Measurements from ENCODE around the gene LGALS3. TPM values are rescaled to one million over a fixed set of nuclear protein-coding genes. Genes with fewer than 3 reads are reported as not detected.
A peak's percentile ranks its signal among the peaks of the same experiment; 100 is the strongest.

Gene LGALS3
- total RNA-seq, 2 donors from 2014 or later, result 195 to 237 TPM

DNA sequence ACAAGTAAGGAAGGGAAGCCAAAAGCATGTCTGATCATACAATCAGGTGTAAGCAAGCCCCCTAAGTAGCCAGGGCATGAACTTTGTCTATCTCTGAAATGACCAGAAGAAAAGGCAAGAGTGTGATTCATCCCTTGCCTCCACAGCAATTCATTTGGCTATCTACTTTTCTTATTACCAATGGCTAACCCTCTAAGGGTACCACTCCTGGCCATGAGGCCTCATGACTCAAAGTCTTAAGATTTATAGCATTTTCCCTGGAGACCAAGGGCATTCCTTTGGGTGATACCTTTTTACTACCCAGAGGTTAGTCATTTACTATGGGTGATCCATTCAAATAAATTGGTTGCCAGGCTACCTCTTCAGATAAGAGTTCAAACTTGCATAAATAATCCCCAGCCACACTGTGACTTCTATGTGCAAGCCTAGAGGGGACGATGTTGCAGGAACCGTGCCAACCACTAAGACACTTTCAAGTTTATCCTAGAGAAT lies 1.5 kb upstream of the LGALS3 start:
- Histone ChIP-seq H3K4me1 (ENCODE audit: control insufficient read depth in 1 of 2, low read depth in 2 of 2) (peaks cover 6 to 64% of the 10 kb centered on the region in 2 donors), H3K4me3 (no peak overlapping the region), H3K36me3 (no peaks in the 10 kb centered on the region), H3K27ac (no peak overlapping the region), H3K9me3 (no peaks in the 10 kb centered on the region), H3K27me3 (replicated peaks; ENCODE audit: insufficient read depth) (no peaks in the 10 kb centered on the region)
- DNase-seq (ENCODE audit: low spot score) (no peak), ATAC-seq (ENCODE audit: insufficient number of reproducible peaks, low FRiP score, low read depth) (no peak)
- TF ChIP-seq, protein P1, sequence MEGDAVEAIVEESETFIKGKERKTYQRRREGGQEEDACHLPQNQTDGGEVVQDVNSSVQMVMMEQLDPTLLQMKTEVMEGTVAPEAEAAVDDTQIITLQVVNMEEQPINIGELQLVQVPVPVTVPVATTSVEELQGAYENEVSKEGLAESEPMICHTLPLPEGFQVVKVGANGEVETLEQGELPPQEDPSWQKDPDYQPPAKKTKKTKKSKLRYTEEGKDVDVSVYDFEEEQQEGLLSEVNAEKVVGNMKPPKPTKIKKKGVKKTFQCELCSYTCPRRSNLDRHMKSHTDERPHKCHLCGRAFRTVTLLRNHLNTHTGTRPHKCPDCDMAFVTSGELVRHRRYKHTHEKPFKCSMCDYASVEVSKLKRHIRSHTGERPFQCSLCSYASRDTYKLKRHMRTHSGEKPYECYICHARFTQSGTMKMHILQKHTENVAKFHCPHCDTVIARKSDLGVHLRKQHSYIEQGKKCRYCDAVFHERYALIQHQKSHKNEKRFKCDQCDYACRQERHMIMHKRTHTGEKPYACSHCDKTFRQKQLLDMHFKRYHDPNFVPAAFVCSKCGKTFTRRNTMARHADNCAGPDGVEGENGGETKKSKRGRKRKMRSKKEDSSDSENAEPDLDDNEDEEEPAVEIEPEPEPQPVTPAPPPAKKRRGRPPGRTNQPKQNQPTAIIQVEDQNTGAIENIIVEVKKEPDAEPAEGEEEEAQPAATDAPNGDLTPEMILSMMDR (IDR thresholded peaks at IDR 0.05), result no peak

DNA sequence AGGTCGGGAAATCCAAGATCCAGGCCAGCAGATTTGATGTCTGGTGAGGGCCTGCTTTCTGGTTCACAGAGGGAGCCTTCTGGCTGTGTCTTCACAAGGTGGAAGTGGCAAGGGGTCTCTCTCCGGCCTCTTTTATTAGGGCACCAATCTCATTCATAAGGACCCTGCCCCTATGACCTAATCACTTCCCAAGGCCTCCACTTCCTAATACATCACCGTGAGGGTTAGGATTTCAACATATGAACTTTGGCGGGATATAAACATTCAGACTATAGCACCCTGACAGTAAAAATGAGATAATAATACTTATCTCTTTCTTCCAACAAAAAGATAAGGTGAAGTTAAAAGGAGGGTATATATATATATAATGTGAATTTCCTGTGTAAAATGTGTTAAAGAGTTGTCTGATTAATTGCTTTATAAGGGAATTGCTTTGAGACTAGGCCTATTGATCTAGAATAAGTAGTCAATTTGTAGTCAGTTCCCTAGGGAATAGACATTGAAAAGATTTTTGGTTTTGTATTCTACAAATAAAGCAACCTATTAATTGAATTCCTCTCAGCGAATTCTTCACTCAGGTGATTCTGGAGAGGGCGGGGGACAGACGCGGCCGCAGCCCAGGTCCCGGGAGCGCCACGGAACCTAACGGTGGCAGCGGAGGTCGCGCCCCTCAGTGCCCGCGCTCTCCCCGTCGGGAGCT lies 516 bp upstream of the LGALS3 start:
- ATAC-seq (ENCODE audit: insufficient number of reproducible peaks, low FRiP score, low read depth) (no peak), DNase-seq (ENCODE audit: low spot score) (no peak)
- TF ChIP-seq, protein P1 (IDR thresholded peaks at IDR 0.05), result no peak
- Histone ChIP-seq H3K36me3 (no peaks in the 10 kb centered on the region), H3K9me3 (no peaks in the 10 kb centered on the region), H3K4me3 (peak overlapping the region; percentile 76), H3K27me3 (replicated peaks; ENCODE audit: insufficient read depth) (no peaks in the 10 kb centered on the region), H3K27ac (peak overlapping the region; percentile 89 to 95), H3K4me1 (ENCODE audit: control insufficient read depth in 1 of 2, low read depth in 2 of 2) (peaks cover 9 to 63% of the 10 kb centered on the region in 2 donors)

DNA sequence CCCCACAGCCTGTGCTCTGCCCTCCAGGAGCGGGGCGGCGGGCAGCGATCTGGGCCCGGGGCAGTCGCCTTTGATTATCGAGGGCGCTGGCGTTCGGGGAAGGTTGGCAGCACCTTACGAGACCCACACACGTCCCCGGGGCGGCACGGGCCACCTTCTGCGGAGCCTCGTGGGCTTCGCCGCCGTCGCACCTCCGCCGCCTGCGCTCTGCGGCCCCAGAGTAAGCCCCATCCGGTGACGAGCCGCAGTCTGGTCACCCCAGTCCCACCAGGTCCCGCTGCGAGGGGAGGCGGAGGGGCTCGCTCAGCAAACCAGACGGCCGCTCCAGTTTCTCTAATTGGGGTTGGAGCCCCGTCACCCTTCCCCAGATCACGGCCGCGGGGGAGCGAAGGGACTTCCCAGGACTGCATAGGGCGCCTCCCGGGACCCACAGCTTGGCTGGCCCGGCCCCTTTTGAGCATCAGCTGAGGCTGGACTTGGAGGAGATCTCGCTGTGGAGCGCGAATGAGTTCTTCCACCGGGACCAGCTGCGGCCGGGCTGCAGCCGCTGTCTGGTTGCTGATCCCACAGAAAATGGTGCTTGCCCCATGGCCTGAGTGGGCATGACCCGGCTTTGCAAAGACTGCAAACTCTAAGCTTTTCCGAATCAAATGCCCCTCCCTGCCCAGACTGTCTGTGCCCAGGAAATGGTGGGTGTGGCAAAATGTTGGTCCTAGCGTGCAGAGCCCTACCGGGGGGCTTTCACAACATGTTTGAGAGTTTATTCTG lies 560 bp downstream of the LGALS3 start:
- ATAC-seq (ENCODE audit: insufficient number of reproducible peaks, low FRiP score, low read depth), result peak; percentile 34

DNA sequence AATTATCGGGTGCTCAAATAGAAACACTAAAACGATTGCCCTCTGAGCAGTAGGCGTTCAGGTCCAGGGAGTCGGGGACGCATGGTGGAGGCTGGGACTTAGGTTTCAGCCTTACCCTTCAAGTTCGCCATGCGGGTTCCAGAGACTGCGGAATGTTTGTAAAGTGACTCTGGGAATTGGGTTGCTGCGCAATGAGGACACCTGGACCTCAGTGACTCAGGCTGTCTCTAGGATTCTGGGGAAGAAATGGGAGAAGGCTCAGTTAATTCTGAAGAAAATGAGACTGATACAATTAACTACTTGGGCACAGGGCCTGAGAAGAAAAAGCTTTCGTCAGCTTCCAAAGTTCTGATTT lies 1.1 kb downstream of the LGALS3 start:
- ATAC-seq (ENCODE audit: insufficient number of reproducible peaks, low FRiP score, low read depth), result no peak
- no peak for DNase-seq (ENCODE audit: low spot score)
- H3K36me3 ChIP-seq, result no peaks in the 10 kb centered on the region
- H3K27ac ChIP-seq, result peak overlapping the region; percentile 89 to 95
- no peaks in the 10 kb centered on the region for H3K9me3 ChIP-seq
- peaks cover 9 to 64% of the 10 kb centered on the region in 2 donors for H3K4me1 ChIP-seq (ENCODE audit: control insufficient read depth in 1 of 2, low read depth in 2 of 2)
- no peaks in the 10 kb centered on the region for H3K27me3 ChIP-seq (replicated peaks; ENCODE audit: insufficient read depth)
- TF ChIP-seq, protein P1 (IDR thresholded peaks at IDR 0.05), result no peak
- peak overlapping the region; percentile 76 for H3K4me3 ChIP-seq

More for the DNA sequence above, 560 bp downstream of the LGALS3 start:
- Histone ChIP-seq H3K27ac (peak overlapping the region; percentile 89 to 95), H3K4me3 (peak overlapping the region; percentile 76), H3K27me3 (replicated peaks; ENCODE audit: insufficient read depth) (no peaks in the 10 kb centered on the region), H3K4me1 (ENCODE audit: control insufficient read depth in 1 of 2, low read depth in 2 of 2) (peaks cover 9 to 64% of the 10 kb centered on the region in 2 donors), H3K9me3 (no peaks in the 10 kb centered on the region), H3K36me3 (no peaks in the 10 kb centered on the region)
- peak; percentile 26 for DNase-seq (ENCODE audit: low spot score)
- TF ChIP-seq, protein P1 (IDR thresholded peaks at IDR 0.05), result no peak

Measured in thoracic aorta (tissue), 2 donors.